NCI-H69 (cell line): ENCODE data around the gene RNASEH2C.
A peak's percentile ranks its signal among the peaks of the same experiment; 100 is the strongest.
"Not testable (repeated sequence)": the region's sequence is repeated elsewhere in the genome, so short reads cannot be mapped to it uniquely, and the experiment has no call there.

Experiments
- DNase-seq: peaks from one replicate; lab custom pipeline; 2025; lab: John Stamatoyannopoulos, UW

The RNASEH2C gene

GRCh38 chr11:65720211-65720934 lies at the start of gene RNASEH2C:
Gene RNASEH2C, minus strand, starts transcription at chr11:65720798. Its CDS starts 40 bp downstream, at chr11:65720758.
- DNase-seq, result peak; percentile 96

GRCh38 chr11:65767806-65768205 lies 47.2 kb upstream of the RNASEH2C start:
- DNase-seq, result not testable (repeated sequence)

GRCh38 chr11:65767406-65767805 lies 46.8 kb upstream of the RNASEH2C start:
- DNase-seq, result no peak

GRCh38 chr11:65766535-65766934 lies 45.9 kb upstream of the RNASEH2C start:
- DNase-seq, result peak; percentile 48

GRCh38 chr11:65764434-65764833 lies 43.8 kb upstream of the RNASEH2C start:
- no peak for DNase-seq

GRCh38 chr11:65762816-65763215 lies 42.2 kb upstream of the RNASEH2C start:
- not testable (repeated sequence) for DNase-seq

- DNase-seq, result not testable (repeated sequence)
Measured at GRCh38 chr11:65762169-65762568, 41.6 kb upstream of the RNASEH2C start.

- DNase-seq, result no peak
Measured at GRCh38 chr11:65745049-65745448, 24.5 kb upstream of the RNASEH2C start.

- DNase-seq, result no peak
Measured at GRCh38 chr11:65744699-65745042, 24.1 kb upstream of the RNASEH2C start.

- DNase-seq, result peak; percentile 64
Measured at GRCh38 chr11:65744026-65744698, 23.6 kb upstream of the RNASEH2C start.

GRCh38 chr11:65743681-65744025 lies 23.1 kb upstream of the RNASEH2C start:
- DNase-seq, result peak; percentile 17

GRCh38 chr11:65742353-65742752 lies 21.8 kb upstream of the RNASEH2C start:
- no peak for DNase-seq

GRCh38 chr11:65741185-65741584 lies 20.6 kb upstream of the RNASEH2C start:
- DNase-seq, result no peak

GRCh38 chr11:65739022-65739421 lies 18.4 kb upstream of the RNASEH2C start:
- no peak for DNase-seq

GRCh38 chr11:65736810-65737209 lies 16.2 kb upstream of the RNASEH2C start:
- no peak for DNase-seq

GRCh38 chr11:65735111-65735510 lies 14.5 kb upstream of the RNASEH2C start:
- DNase-seq, result not testable (repeated sequence)

GRCh38 chr11:65730461-65730860 lies 9.9 kb upstream of the RNASEH2C start:
- peak; percentile 57 for DNase-seq

- DNase-seq, result no peak
Measured at GRCh38 chr11:65727865-65728264, 7.3 kb upstream of the RNASEH2C start.

GRCh38 chr11:65726660-65727059 lies 6.1 kb upstream of the RNASEH2C start:
- DNase-seq, result no peak

- DNase-seq, result no peak
Measured at GRCh38 chr11:65722261-65722660, 1.7 kb upstream of the RNASEH2C start.

GRCh38 chr11:65719871-65720210 lies 757 bp downstream of the RNASEH2C start:
- peak; percentile 50 for DNase-seq

GRCh38 chr11:65718964-65719492 lies 1.6 kb downstream of the RNASEH2C start:
- no peak for DNase-seq

GRCh38 chr11:65718531-65718930 lies 2.1 kb downstream of the RNASEH2C start:
- no peak for DNase-seq

GRCh38 chr11:65717906-65718305 lies 2.7 kb downstream of the RNASEH2C start:
- DNase-seq, result no peak
